Fibroblast of lung (primary cell): ENCODE data around the gene IMP3. TPM values are rescaled to one million over a fixed set of nuclear protein-coding genes. Genes with fewer than 3 reads are reported as not detected.

ENCODE experiments used
- DNase-seq, 2 donors: peaks; one replicate each; pipeline versions ENCODE4 v3.0.0 to v3.0.0-alpha.2; 2010; ENCODE audit warnings: low read depth in 2 of 2
- H2AFZ ChIP-seq: 2 replicates; pipeline ENCODE4 v1.5.1; 2012; ENCODE audit warnings: low read length, control low read depth, inconsistent platforms
- H3K27ac ChIP-seq: 2 replicates; pipeline ENCODE4 v1.5.1; 2011; ENCODE audit warnings: low read length, control low read depth; ENCODE audit not compliant: insufficient read depth
- H3K27me3 ChIP-seq: 2 replicates; pipeline ENCODE4 v1.5.1; 2011; ENCODE audit warnings: mild to moderate bottlenecking, low read length; ENCODE audit not compliant: control insufficient read depth, insufficient read depth
- H3K36me3 ChIP-seq: 2 replicates; pipeline ENCODE4 v1.5.1; 2011; ENCODE audit warnings: low read length; ENCODE audit not compliant: control insufficient read depth, insufficient read depth
- H3K4me1 ChIP-seq: 2 replicates; pipeline ENCODE4 v1.5.1; 2011; ENCODE audit warnings: low read length; ENCODE audit not compliant: control insufficient read depth, insufficient read depth; ENCODE audit errors: extremely low read depth
- H3K4me2 ChIP-seq: 2 replicates; pipeline ENCODE4 v1.5.1; 2011; ENCODE audit warnings: low read length, control low read depth; ENCODE audit not compliant: insufficient read depth; ENCODE audit errors: extremely low read depth
- H3K4me3 ChIP-seq, 4 experiments: fragments of 200-600 bp in 1 of 4; sonication (generic) in 1 of 4; replicated peaks in 1 of 4; 2 replicates each; pipeline ENCODE4 v1.5.1; 2011 to 2016; ENCODE audit warnings: low read length in 4 of 4, low read depth in 3 of 4, mild to moderate bottlenecking in 3 of 4, control low read depth in 2 of 4, inconsistent platforms in 1 of 4, mixed read lengths in 1 of 4; ENCODE audit not compliant: insufficient read depth in 1 of 4; ENCODE audit errors: control extremely low read depth in 1 of 4
- H3K79me2 ChIP-seq: 2 replicates; pipeline ENCODE4 v1.5.1; 2012; ENCODE audit warnings: mild to moderate bottlenecking, low read length, inconsistent platforms; ENCODE audit not compliant: control insufficient read depth, insufficient read depth
- H3K9ac ChIP-seq: 2 replicates; pipeline ENCODE4 v1.5.1; 2011; ENCODE audit warnings: mild to moderate bottlenecking, low read length, control low read depth; ENCODE audit not compliant: insufficient read depth
- H3K9me3 ChIP-seq: 2 replicates; pipeline ENCODE4 v1.5.1; 2012; ENCODE audit warnings: low read depth, low read length; ENCODE audit not compliant: control insufficient read depth, insufficient read depth
- H4K20me1 ChIP-seq: 2 replicates; pipeline ENCODE4 v1.5.1; 2011; ENCODE audit warnings: low read length; ENCODE audit not compliant: control insufficient read depth, insufficient read depth; ENCODE audit errors: extremely low read depth
- EZH2 ChIP-seq: IDR thresholded peaks from 2 replicates; pipeline ENCODE4 v1.5.1; 2012; ENCODE audit warnings: low read length, control low read depth, mild to moderate bottlenecking; ENCODE audit errors: missing control alignments
- polyA plus RNA-seq, 2 donors: library from polyadenylated mRNA; depleted of rRNA in 1 of 2; stranded (reverse) in 1 of 2; unstranded in 1 of 2; fragments of >200 nt; gene quantifications; 2 replicates each; pipeline ENCODE4 v1.2.1, GENCODE V29; 2011 to 2012; ENCODE audit warnings: missing spikeins in 1 of 2
- total RNA-seq: library from RNA; depleted of rRNA; stranded (reverse); fragments of >200 nt; gene quantifications from 2 replicates; pipeline ENCODE4 v1.2.1, GENCODE V29; 2014
- TF ChIP-seq, protein P1 (sequence below), 2 donors: IDR thresholded peaks in 1 of 2; conservative IDR thresholded peaks in 1 of 2; 1 replicate in 1 of 2; 2 replicates in 1 of 2; pipeline ENCODE4 v1.5.1; 2011 to 2012; ENCODE audit warnings: low read length in 2 of 2, control low read depth in 1 of 2, inconsistent platforms in 1 of 2, low read depth in 1 of 2, mild to moderate bottlenecking in 1 of 2

Gene IMP3
- total and polyA plus RNA-seq, 2 donors (not counting 1 experiment from before 2014, with no cell fraction given) = 34.0 to 45.1 TPM

DNA sequence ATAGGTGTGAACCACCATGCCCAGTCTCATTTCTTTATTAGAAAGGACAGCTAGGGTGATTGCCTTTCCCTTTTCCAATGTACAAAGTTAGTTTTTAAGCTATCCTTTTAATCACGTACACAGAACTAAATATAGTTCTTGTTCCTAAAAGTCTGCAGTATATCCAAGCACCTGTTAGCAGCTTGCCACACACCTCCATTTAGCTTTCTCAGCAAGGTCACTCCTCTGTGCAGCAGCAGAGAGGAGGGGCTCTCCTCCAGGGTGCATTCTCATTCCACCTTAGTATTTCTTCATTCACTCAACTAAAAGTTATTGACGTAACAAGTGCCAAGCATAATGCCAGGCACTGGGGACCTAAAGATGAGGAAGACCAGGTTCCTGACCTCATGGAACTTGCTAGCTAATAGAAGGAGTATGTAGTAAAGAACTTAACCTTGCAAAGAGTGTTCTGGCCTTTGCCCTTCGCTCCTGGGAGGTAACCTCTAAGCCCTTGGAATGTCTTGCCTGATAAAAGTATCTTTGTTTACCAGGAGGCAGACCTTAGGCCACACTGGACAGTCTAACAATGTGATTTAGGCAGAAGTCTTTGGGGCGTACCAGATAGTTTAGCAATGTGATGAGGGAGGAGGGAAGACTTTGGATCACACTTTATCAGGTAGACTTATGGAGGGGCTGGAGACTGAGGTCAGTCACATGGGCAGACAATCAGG lies 48.2 kb downstream of the IMP3 start:
- Histone ChIP-seq H3K27ac (no peak overlapping the region), H3K36me3 (peaks cover 2% of the 10 kb centered on the region), H3K4me2 (no peak overlapping the region), H2AFZ (no peak overlapping the region), H3K79me2 (no peaks in the 10 kb centered on the region), H3K9ac (no peak overlapping the region), H3K4me3 (no peak overlapping the region), H3K4me1 (no peaks in the 10 kb centered on the region), H3K27me3 (no peaks in the 10 kb centered on the region), H3K9me3 (no peaks in the 10 kb centered on the region), H4K20me1 (no peaks in the 10 kb centered on the region)
- TF ChIP-seq, protein P1, sequence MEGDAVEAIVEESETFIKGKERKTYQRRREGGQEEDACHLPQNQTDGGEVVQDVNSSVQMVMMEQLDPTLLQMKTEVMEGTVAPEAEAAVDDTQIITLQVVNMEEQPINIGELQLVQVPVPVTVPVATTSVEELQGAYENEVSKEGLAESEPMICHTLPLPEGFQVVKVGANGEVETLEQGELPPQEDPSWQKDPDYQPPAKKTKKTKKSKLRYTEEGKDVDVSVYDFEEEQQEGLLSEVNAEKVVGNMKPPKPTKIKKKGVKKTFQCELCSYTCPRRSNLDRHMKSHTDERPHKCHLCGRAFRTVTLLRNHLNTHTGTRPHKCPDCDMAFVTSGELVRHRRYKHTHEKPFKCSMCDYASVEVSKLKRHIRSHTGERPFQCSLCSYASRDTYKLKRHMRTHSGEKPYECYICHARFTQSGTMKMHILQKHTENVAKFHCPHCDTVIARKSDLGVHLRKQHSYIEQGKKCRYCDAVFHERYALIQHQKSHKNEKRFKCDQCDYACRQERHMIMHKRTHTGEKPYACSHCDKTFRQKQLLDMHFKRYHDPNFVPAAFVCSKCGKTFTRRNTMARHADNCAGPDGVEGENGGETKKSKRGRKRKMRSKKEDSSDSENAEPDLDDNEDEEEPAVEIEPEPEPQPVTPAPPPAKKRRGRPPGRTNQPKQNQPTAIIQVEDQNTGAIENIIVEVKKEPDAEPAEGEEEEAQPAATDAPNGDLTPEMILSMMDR (conservative IDR thresholded peaks at IDR 0.05 in 1 of 2, IDR thresholded peaks at IDR 0.05 in 1 of 2; ENCODE audit: low read depth in 1 of 2, low read length in 2 of 2) = no peak
- no peak for TF ChIP-seq EZH2
- DNase-seq = no peak

DNA sequence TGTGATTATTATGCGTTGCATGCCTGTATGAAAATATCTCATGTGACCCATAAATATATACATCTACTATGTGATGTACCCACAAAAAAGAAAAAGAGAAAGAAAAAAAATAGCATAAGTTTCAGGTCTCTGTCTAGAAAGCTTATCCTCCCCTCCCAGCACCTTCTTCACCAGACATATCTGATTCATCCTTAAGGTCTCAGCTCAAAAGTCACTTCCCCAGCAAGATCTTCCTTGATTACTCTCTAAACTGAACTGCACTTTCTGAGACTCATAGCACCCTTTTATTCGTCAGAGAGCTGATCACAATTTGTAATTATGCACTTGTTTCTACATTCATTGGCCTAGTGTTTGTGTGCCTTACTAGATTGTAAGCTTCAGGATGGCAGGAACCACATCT lies 49.8 kb downstream of the IMP3 start:
- no peak for DNase-seq
- H2AFZ ChIP-seq = no peak overlapping the region
- H3K27me3 ChIP-seq = no peaks in the 10 kb centered on the region
- no peak overlapping the region for H3K4me2 ChIP-seq
- no peaks in the 10 kb centered on the region for H3K79me2 ChIP-seq
- no peak for TF ChIP-seq EZH2
- H4K20me1 ChIP-seq = no peaks in the 10 kb centered on the region
- H3K9ac ChIP-seq = no peak overlapping the region
- H3K27ac ChIP-seq = no peak overlapping the region
- peaks cover 2% of the 10 kb centered on the region for H3K36me3 ChIP-seq
- H3K4me1 ChIP-seq = no peaks in the 10 kb centered on the region
- no peaks in the 10 kb centered on the region for H3K9me3 ChIP-seq
- no peak overlapping the region for H3K4me3 ChIP-seq

Other genes starting within 250 kb of the IMP3 start
- gene SIN3A, start 188.5 kb downstream of the IMP3 start, total RNA-seq = 21.1 and 27.2 TPM in 2 replicates
- 23.0 and 30.3 TPM in 2 replicates for gene SIN3A, start 188.5 kb downstream of the IMP3 start, polyA plus RNA-seq
- gene PTPN9, start 60.9 kb downstream of the IMP3 start, total RNA-seq = 14.6 and 20.6 TPM in 2 replicates
- 41.6 and 54.1 TPM in 2 replicates for gene PTPN9, start 60.9 kb downstream of the IMP3 start, polyA plus RNA-seq
- 31.3 and 32.7 TPM in 2 replicates for gene SNUPN, start 14.5 kb downstream of the IMP3 start, total RNA-seq
- gene SNUPN, start 14.5 kb downstream of the IMP3 start, polyA plus RNA-seq = 32.1 and 35.9 TPM in 2 replicates
- gene SNX33, start 7.7 kb upstream of the IMP3 start, total RNA-seq = 19.5 and 24.6 TPM in 2 replicates
- 16.1 and 17.5 TPM in 2 replicates for gene SNX33, start 7.7 kb upstream of the IMP3 start, polyA plus RNA-seq
- gene CSPG4, start 72.6 kb upstream of the IMP3 start, total RNA-seq = 26.5 and 109 TPM in 2 replicates
- gene CSPG4, start 72.6 kb upstream of the IMP3 start, polyA plus RNA-seq = 14.5 and 23.1 TPM in 2 replicates
- 55.7 and 62.6 TPM in 2 replicates for gene UBE2Q2, start 203.2 kb upstream of the IMP3 start, total RNA-seq
- gene UBE2Q2, start 203.2 kb upstream of the IMP3 start, polyA plus RNA-seq = 38.7 and 55.7 TPM in 2 replicates